ENCODE measurements around the gene CCDC71.

Gene CCDC71

GRCh38 chr3:49199239-49199899 is 33.2 kb upstream of the CCDC71 start:
- H3K23ac ChIP-seq (ENCODE audit: low read depth, low read length, poor library complexity), result peak overlapping the region; percentile 68
- WGBS, 2 donors (ENCODE audit: extremely low coverage in 2 of 2, insufficient read length in 2 of 2, insufficient replicate concordance in 1 of 2), result no CpG with 5 or more reads among the region's 53 CpGs
- no peaks in the 10 kb centered on the region for H3K36me3 ChIP-seq (replicated peaks in 1 of 2; ENCODE audit: control insufficient read depth in 2 of 2, insufficient read depth in 2 of 2, low read length in 2 of 2)
- no peak overlapping the region for H3K9ac ChIP-seq (ENCODE audit: low read depth, low read length, poor library complexity)
- peak overlapping the region; percentile 80 for H3K18ac ChIP-seq (ENCODE audit: low read length)
- no peak overlapping the region for H2BK5ac ChIP-seq (ENCODE audit: low read length)
- H2AFZ ChIP-seq (ENCODE audit: low read length), result peak overlapping the region; percentile 3
- H3K79me1 ChIP-seq (ENCODE audit: low read depth, low read length), result no peaks in the 10 kb centered on the region
- peak overlapping the region; percentile 2 for H4K91ac ChIP-seq (ENCODE audit: low read depth, low read length, poor library complexity)
- H3K9me3 ChIP-seq (replicated peaks in 1 of 2; ENCODE audit: control insufficient read depth in 2 of 2, insufficient read depth in 1 of 2, low read depth in 1 of 2, low read length in 2 of 2), result peaks cover 0 to 2% of the 10 kb centered on the region in 2 donors
- no peaks in the 10 kb centered on the region for H3K4me1 ChIP-seq (ENCODE audit: control insufficient read depth in 2 of 2, insufficient read depth in 1 of 2, low read depth in 1 of 2, low read length in 2 of 2)
- no peak overlapping the region for H3K4ac ChIP-seq (ENCODE audit: low read length)
- no peak overlapping the region for H4K8ac ChIP-seq (ENCODE audit: low read depth, low read length)
- no peak overlapping the region for H2AK5ac ChIP-seq (ENCODE audit: low read depth, low read length)
- no peak for DNase-seq (ENCODE audit: low spot score)
- no peak overlapping the region for H2BK15ac ChIP-seq (ENCODE audit: low read length)
- peak overlapping the region; percentile 35 for H2BK120ac ChIP-seq (ENCODE audit: low read depth, low read length)
- no peak overlapping the region for H3K14ac ChIP-seq (ENCODE audit: low read length)
- peak overlapping the region; percentile 22 for H2BK12ac ChIP-seq (ENCODE audit: low read length)
- H3K27ac ChIP-seq (replicated peaks; ENCODE audit: low read length), result no peak overlapping the region
- no peaks in the 10 kb centered on the region for H3K27me3 ChIP-seq (ENCODE audit: control insufficient read depth in 3 of 3, insufficient read depth in 3 of 3, low read depth in 1 of 3, low read length in 3 of 3)
- no peak overlapping the region for H3K4me3 ChIP-seq (ENCODE audit: low read length in 2 of 2)
- no peak overlapping the region for H3K4me2 ChIP-seq (ENCODE audit: insufficient read depth, low read length, poor library complexity, severe bottlenecking)

- Histone ChIP-seq H3K18ac (ENCODE audit: low read length) (peak overlapping the region; percentile 80), H2BK120ac (ENCODE audit: low read depth, low read length) (peak overlapping the region; percentile 35), H2BK15ac (ENCODE audit: low read length) (peak overlapping the region; percentile 15), H3K4ac (ENCODE audit: low read length) (no peak overlapping the region), H4K91ac (ENCODE audit: low read depth, low read length, poor library complexity) (peak overlapping the region; percentile 2), H3K14ac (ENCODE audit: low read length) (peak overlapping the region; percentile 47), H2BK12ac (ENCODE audit: low read length) (peak overlapping the region; percentile 22), H3K27me3 (ENCODE audit: control insufficient read depth in 3 of 3, insufficient read depth in 3 of 3, low read depth in 1 of 3, low read length in 3 of 3) (no peaks in the 10 kb centered on the region), H3K36me3 (replicated peaks in 1 of 2; ENCODE audit: control insufficient read depth in 2 of 2, insufficient read depth in 2 of 2, low read length in 2 of 2) (no peaks in the 10 kb centered on the region), H3K4me3 (ENCODE audit: low read length in 2 of 2) (peak overlapping the region in 1 of 2 donors; percentile 55), H3K79me1 (ENCODE audit: low read depth, low read length) (no peaks in the 10 kb centered on the region), H3K23ac (ENCODE audit: low read depth, low read length, poor library complexity) (peak overlapping the region; percentile 68), H3K9ac (ENCODE audit: low read depth, low read length, poor library complexity) (no peak overlapping the region), H3K4me1 (ENCODE audit: control insufficient read depth in 2 of 2, insufficient read depth in 1 of 2, low read depth in 1 of 2, low read length in 2 of 2) (no peaks in the 10 kb centered on the region), H3K4me2 (ENCODE audit: insufficient read depth, low read length, poor library complexity, severe bottlenecking) (no peak overlapping the region), H3K27ac (replicated peaks; ENCODE audit: low read length) (no peak overlapping the region), H2AK5ac (ENCODE audit: low read depth, low read length) (no peak overlapping the region), H3K9me3 (replicated peaks in 1 of 2; ENCODE audit: control insufficient read depth in 2 of 2, insufficient read depth in 1 of 2, low read depth in 1 of 2, low read length in 2 of 2) (peaks cover 0 to 2% of the 10 kb centered on the region in 2 donors), H4K8ac (ENCODE audit: low read depth, low read length) (no peak overlapping the region), H2BK5ac (ENCODE audit: low read length) (peak overlapping the region; percentile 5), H2AFZ (ENCODE audit: low read length) (no peak overlapping the region)
- DNase-seq (ENCODE audit: low spot score), result no peak
- no CpG with 5 or more reads among the region's 24 CpGs for WGBS, 2 donors (ENCODE audit: extremely low coverage in 2 of 2, insufficient read length in 2 of 2, insufficient replicate concordance in 1 of 2)
These were observed 32.6 kb upstream of the CCDC71 start for GRCh38 chr3:49198611-49199230.

GRCh38 chr3:49198161-49198560 is 32.0 kb upstream of the CCDC71 start:
- no peak overlapping the region for H3K18ac ChIP-seq (ENCODE audit: low read length)
- H3K27me3 ChIP-seq (ENCODE audit: control insufficient read depth in 3 of 3, insufficient read depth in 3 of 3, low read depth in 1 of 3, low read length in 3 of 3), result no peaks in the 10 kb centered on the region
- H3K4me1 ChIP-seq (ENCODE audit: control insufficient read depth in 2 of 2, insufficient read depth in 1 of 2, low read depth in 1 of 2, low read length in 2 of 2), result no peaks in the 10 kb centered on the region
- H3K27ac ChIP-seq (replicated peaks; ENCODE audit: low read length), result no peak overlapping the region
- H3K9me3 ChIP-seq (replicated peaks in 1 of 2; ENCODE audit: control insufficient read depth in 2 of 2, insufficient read depth in 1 of 2, low read depth in 1 of 2, low read length in 2 of 2), result peaks cover 0 to 2% of the 10 kb centered on the region in 2 donors
- no peak for DNase-seq (ENCODE audit: low spot score)
- no peak overlapping the region for H4K91ac ChIP-seq (ENCODE audit: low read depth, low read length, poor library complexity)
- no peak overlapping the region for H3K4ac ChIP-seq (ENCODE audit: low read length)
- no peaks in the 10 kb centered on the region for H3K36me3 ChIP-seq (replicated peaks in 1 of 2; ENCODE audit: control insufficient read depth in 2 of 2, insufficient read depth in 2 of 2, low read length in 2 of 2)
- peak overlapping the region; percentile 5 for H2BK5ac ChIP-seq (ENCODE audit: low read length)
- H2BK15ac ChIP-seq (ENCODE audit: low read length), result no peak overlapping the region
- H2BK12ac ChIP-seq (ENCODE audit: low read length), result no peak overlapping the region
- no peak overlapping the region for H4K8ac ChIP-seq (ENCODE audit: low read depth, low read length)
- H3K23ac ChIP-seq (ENCODE audit: low read depth, low read length, poor library complexity), result no peak overlapping the region
- no CpG with 5 or more reads among the region's 3 CpGs for WGBS, 2 donors (ENCODE audit: extremely low coverage in 2 of 2, insufficient read length in 2 of 2, insufficient replicate concordance in 1 of 2)
- no peaks in the 10 kb centered on the region for H3K79me1 ChIP-seq (ENCODE audit: low read depth, low read length)
- H3K4me3 ChIP-seq (ENCODE audit: low read length in 2 of 2), result no peak overlapping the region
- no peak overlapping the region for H3K14ac ChIP-seq (ENCODE audit: low read length)
- H2AK5ac ChIP-seq (ENCODE audit: low read depth, low read length), result no peak overlapping the region
- H3K4me2 ChIP-seq (ENCODE audit: insufficient read depth, low read length, poor library complexity, severe bottlenecking), result no peak overlapping the region
- no peak overlapping the region for H3K9ac ChIP-seq (ENCODE audit: low read depth, low read length, poor library complexity)
- no peak overlapping the region for H2BK120ac ChIP-seq (ENCODE audit: low read depth, low read length)
- H2AFZ ChIP-seq (ENCODE audit: low read length), result peak overlapping the region; percentile 28

GRCh38 chr3:49191741-49192140 is 25.6 kb upstream of the CCDC71 start:
- no peaks in the 10 kb centered on the region for H3K27me3 ChIP-seq (ENCODE audit: control insufficient read depth in 3 of 3, insufficient read depth in 3 of 3, low read depth in 1 of 3, low read length in 3 of 3)
- H3K36me3 ChIP-seq (replicated peaks in 1 of 2; ENCODE audit: control insufficient read depth in 2 of 2, insufficient read depth in 2 of 2, low read length in 2 of 2), result no peaks in the 10 kb centered on the region
- no peak overlapping the region for H2AK5ac ChIP-seq (ENCODE audit: low read depth, low read length)
- no peak overlapping the region for H4K91ac ChIP-seq (ENCODE audit: low read depth, low read length, poor library complexity)
- H3K4me2 ChIP-seq (ENCODE audit: insufficient read depth, low read length, poor library complexity, severe bottlenecking), result no peak overlapping the region
- no peak for DNase-seq (ENCODE audit: low spot score)
- peak overlapping the region; percentile 30 for H2AFZ ChIP-seq (ENCODE audit: low read length)
- H3K23ac ChIP-seq (ENCODE audit: low read depth, low read length, poor library complexity), result no peak overlapping the region
- H3K9me3 ChIP-seq (replicated peaks in 1 of 2; ENCODE audit: control insufficient read depth in 2 of 2, insufficient read depth in 1 of 2, low read depth in 1 of 2, low read length in 2 of 2), result no peaks in the 10 kb centered on the region
- no peak overlapping the region for H3K9ac ChIP-seq (ENCODE audit: low read depth, low read length, poor library complexity)
- H3K27ac ChIP-seq (replicated peaks; ENCODE audit: low read length), result no peak overlapping the region
- no peak overlapping the region for H2BK5ac ChIP-seq (ENCODE audit: low read length)
- H3K4me1 ChIP-seq (ENCODE audit: control insufficient read depth in 2 of 2, insufficient read depth in 1 of 2, low read depth in 1 of 2, low read length in 2 of 2), result peaks cover 3 to 8% of the 10 kb centered on the region in 2 donors
- no peak overlapping the region for H2BK12ac ChIP-seq (ENCODE audit: low read length)
- WGBS, 2 donors (ENCODE audit: extremely low coverage in 2 of 2, insufficient read length in 2 of 2, insufficient replicate concordance in 1 of 2), result no CpG with 5 or more reads among the region's 1 CpG
- no peak overlapping the region for H4K8ac ChIP-seq (ENCODE audit: low read depth, low read length)
- no peak overlapping the region for H2BK15ac ChIP-seq (ENCODE audit: low read length)
- H2BK120ac ChIP-seq (ENCODE audit: low read depth, low read length), result no peak overlapping the region
- no peaks in the 10 kb centered on the region for H3K79me1 ChIP-seq (ENCODE audit: low read depth, low read length)
- no peak overlapping the region for H3K18ac ChIP-seq (ENCODE audit: low read length)
- no peak overlapping the region for H3K4ac ChIP-seq (ENCODE audit: low read length)
- H3K4me3 ChIP-seq (ENCODE audit: low read length in 2 of 2), result no peak overlapping the region
- H3K14ac ChIP-seq (ENCODE audit: low read length), result no peak overlapping the region

Data from neuronal stem cell (in vitro differentiated cells).